GM21390 (cell line): Measurements from ENCODE around the gene SPIN2B.

Experiments used
- ATAC-seq: cut with Tn5 transposase; IDR thresholded peaks from one replicate; pipeline ENCODE4 v1.9.1; 2021; ENCODE audit not compliant: unreplicated experiment

The SPIN2B gene

DNA sequence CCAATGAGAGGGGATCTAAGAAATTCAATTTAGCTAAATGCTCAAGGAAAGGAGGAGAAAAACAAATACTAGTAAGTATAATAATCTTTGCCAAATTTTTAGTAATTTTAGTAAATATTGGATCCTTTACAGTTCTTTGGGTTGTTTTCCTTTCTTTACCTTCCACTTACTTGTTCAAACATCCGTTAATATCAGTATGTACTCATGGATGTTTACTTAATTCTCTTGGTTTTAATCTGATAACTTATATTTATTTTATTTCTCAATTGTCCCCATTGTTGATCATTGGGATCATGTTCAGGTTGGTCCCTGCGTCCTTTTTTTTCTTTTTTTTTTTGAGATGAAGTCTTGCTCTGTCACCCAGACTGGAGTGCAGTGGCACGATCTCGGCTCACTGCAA lies 46.9 kb downstream of the SPIN2B start:
- ATAC-seq = no peak

DNA sequence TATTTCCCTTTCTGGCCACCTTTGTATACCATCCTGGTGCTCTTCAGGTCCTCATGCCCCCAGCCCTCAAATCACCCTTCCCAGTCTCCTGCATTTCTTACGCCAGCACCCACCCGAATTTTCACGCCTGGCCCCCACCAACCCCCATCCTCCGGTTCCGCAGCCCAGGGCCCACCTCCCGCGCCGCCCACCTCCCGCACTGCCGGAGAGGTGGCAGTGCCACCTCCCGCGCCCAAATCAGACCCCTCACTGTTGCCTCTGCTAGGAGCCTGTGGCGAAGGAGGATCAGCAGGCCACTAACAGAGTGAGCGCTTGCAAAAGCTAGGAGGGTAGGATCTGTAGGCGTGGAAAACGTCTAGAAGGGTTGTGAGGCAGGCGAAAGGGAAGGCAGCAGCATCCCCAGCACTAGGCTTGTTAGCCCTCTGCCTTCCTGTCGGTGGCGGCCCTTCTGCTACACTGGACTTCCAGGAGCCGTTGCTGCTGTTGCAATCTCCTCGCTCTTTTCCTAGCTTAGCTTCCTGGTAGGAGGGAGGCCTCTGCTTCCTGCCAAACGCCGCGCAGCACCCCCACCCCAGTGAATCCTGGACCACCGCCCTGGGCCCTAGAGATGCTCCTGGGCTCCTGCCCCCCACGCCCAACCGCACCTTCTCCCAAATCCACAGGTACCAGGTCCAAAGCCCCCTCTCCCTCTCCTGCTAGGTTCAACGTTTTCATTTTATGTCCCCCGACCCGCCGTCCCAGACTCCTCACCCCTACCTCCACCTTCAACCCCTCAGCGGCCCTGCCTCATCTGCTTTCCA lies 51.0 kb downstream of the SPIN2B start:
- no peak for ATAC-seq
